NCI-H2081 treated with DMSO at 0.1 percent for 48 hours (cell line): ENCODE results near the gene DUOXA1.

Experiments
- DNase-seq: peaks from one replicate; lab custom pipeline; 2025; lab: John Stamatoyannopoulos, UW

The DUOXA1 gene

DNA sequence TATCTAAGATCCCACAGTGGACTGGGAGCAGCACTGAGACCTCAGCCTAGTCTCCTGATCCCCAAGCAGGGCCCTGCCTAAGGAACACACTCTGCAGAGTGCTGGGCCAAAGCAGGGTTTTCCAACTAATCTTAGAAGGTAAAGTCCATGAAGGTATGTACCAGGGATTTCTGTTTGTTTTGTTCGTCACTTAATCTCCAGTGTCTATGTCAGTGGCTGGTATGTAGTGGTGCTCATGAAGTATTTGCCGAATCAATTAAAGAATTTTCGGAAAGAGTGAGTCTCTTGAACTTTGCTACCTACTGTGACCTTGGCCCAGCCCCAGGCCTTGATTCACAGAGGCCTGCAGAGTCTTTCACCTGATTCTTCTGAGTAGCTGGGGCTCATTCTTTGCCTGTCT lies 1.8 kb upstream of the DUOXA1 start:
- DNase-seq = no peak

DNA sequence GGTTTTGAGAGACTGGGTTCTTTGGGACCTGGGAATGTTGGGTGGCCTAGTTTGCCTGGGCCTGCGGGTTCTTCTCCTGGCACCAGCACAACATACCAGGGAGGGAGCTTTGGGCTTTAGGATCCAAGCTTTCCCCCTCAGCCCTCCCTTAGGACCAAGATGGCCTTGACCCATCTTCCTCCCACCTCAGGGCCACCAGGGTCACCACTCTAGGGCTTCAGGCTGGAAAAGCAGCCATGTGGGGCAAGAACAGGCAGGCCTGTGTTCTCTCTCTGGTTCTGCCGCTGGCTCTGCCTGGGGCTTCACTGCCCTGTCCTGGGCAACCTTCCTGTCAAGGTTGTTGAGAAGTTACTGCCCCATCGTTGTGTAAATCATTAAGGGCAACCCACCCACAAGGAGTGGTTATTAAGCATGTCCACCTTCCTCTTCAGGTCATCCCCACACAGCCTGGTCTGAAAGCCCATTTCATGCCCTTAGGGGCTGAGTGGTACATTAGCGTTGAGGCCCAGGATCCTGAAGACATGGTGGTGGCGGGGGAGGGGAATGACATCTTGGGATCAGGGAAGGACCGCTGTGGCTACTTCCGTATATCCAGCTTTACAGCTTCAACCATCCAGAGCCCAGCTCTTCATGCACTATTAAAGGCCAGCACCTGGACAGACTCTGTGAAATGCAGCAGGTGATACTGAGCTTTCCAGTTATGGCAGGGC lies 767 bp upstream of the DUOXA1 start:
- no peak for DNase-seq

DNA sequence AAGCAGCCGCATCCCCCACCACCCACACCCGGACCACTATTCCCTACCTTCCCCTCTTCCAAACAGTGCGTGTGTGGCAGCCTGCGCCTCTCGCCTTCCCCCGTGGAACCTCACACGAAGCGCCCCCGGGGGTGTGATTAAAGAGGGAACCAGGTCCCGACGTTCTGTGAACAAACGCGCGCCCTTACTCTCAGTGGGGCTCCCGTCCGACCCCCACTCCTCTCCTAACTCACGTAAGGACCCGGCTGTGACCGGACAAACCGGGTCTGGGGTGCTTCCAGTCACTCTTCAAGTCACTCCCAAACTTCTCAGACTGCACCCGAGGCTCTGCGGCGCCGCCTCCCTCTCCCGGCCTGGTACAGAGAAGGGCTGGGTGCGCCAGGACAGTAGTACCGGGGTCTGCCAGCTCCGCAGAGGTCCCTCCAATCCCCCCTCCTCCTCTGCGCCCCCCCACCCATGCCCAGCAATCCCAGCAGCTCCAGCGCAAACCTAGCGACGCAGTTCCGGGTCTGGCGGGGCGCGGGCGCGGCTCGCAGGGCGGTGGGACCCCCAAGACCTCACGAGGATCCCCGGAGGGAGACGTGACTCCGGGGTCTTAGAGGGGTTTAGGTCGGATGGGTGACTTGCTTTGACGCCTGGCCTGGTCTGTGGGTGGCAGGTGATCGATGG lies 574 bp downstream of the DUOXA1 start:
- no peak for DNase-seq

DNA sequence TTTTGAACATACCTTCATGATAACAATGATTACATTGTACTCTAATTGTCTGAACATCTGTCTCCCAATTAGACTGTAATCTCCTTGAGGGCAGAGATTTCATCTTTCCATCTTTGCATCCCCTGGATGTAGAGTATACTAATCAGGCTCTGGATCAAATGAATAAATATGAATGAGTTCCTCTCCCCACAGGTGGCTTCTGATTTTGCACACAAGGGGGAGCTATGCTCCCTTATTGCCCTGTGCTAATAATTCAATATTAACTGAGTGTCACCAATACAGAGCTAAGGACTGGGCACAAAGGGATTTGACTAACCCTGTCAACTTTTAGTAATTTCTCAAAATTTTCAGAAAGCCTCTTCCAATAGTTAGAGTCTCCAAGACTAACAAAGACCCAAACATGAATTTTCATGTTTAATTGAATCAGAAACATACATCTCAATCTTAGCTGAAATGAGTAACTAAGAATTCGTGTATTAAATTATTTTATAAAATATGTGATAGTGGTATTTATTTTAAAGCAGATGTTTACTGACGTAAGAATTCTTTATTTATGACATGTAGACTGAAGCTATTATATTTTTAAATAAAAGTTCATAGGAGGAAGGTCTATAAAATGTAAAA lies 3.0 kb downstream of the DUOXA1 start:
- DNase-seq = no peak

DNA sequence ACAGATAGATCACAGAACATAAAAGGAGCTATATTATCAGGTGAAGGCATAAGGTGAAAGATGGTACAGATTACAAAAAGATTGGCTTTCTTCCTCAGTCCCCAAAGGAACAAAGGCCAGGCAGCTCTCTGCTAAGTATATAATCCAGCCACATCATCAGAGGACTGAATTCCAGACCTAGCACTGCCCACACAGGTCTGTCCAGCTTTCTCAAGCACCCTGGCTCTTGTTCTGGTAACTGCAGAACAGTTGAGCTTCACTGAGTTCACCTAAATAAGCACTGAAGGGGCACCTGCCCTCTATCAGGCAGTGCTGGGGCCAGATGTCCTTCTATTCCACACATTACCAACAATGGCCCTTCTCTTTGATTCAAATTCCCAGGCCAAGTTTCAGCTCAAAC lies 6.3 kb downstream of the DUOXA1 start:
- DNase-seq = no peak

DNA sequence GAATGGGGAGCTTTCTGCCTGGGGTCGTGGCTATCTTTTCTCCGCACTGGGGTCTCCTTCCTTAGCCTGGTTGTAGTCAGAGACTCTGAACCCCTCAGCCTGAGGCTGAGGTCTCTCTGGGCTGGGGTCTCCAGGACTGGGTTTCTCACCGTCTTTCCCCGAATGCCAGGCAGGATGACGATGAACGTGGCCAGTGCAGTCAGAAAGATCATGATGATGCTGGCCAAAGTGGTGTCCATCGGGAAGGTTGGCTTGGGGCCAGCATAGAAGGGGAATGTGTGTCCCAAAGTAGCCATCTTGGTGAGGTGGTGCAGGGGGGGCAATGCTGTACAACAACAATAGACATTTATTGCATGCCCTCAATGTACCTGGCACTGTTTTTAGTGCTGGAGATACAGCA lies 7.0 kb downstream of the DUOXA1 start:
- no peak for DNase-seq

DNA sequence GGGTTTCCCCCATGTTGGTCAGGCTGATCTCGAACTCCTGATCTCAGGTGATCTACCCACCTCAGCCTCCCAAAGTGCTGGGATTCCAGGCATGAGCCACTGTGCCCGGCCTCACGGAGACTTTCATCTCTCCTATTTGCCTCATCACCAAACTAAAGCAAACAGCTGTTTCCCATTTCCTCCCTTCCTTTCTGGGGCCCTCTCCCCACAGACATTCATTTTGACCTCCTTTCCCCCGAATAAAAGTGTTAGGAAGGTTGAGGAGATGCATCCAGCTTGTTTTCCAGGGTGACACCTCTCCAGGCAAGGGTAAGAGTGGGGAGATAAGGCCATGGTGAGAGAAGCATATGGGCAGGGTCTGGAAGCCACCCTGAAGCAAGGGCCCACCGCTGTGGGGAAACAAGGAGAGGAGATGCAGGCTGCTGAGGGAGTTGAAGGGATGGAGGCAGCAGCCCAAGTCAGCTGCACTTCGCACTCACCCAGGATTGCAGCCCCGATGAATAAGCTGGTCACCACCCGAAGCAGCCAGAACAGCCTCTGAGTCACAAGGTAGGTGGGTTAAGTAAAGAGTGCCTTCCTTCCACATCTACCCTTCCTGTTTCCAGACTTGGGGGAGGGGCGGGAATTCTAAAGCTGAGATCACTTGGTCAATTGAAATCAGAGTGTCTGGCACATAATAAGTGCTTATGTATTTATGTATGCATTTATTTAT lies 7.8 kb downstream of the DUOXA1 start:
- no peak for DNase-seq

DNA sequence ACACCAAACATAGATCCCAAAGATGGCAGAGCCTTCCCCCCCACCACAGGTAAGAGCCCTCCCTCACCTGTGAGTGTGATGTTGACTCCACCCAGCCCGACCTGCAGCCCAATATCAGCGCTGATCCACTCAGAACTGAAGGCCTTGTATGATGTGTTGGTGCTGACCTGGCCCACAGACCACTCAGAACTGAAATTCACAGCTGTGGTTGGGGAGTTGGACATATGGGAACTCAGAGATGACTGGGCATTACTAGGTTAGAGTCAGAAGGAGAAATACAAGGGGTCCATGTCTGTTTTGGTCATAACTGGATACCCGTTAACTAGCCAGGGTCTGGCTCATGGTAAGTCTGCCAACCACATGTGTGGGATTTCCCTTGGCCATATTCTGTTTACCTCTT lies 8.7 kb downstream of the DUOXA1 start:
- DNase-seq = no peak

DNA sequence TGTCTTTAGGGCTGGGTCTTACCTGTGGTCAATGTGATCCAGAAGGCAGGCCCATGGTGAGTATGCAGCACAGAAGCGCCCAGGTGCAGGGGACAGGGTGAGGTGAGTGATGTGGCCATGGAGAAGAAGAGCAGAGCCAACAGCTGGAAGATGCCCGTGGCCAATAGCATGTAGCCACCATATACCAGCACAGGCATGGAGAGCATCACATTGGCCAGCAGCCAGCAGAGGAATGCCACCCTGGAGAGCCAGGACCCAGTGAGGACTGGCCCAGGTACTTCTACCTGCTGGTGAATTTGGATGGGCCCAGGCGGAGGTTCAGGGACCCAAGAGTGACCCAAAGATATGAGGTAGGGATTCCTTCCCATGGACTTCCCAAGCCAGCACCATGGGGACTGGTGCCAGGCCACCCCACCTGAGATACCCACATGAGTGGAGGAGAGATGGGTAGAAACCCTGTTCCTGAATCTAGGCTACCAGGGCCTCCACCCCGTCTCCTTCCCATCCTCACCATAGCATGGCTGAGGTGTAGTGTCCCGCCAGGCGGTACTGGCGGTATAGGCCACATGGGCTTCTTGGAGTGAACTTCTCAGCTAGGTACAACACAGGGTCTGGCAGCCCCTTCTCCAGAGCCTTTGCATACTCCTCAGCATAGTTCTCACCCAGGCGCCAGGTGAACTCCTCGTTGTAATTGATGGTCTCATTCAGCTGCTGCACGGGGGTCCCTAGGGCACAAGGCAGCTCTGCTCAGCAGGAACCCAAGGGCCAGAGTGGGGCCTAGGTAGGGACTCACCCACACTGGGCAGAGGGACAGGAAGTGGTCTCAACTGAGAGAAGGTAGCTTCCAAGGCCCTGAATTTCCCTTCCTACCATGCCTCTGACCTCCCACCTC lies 9.4 kb downstream of the DUOXA1 start:
- DNase-seq = no peak

DNA sequence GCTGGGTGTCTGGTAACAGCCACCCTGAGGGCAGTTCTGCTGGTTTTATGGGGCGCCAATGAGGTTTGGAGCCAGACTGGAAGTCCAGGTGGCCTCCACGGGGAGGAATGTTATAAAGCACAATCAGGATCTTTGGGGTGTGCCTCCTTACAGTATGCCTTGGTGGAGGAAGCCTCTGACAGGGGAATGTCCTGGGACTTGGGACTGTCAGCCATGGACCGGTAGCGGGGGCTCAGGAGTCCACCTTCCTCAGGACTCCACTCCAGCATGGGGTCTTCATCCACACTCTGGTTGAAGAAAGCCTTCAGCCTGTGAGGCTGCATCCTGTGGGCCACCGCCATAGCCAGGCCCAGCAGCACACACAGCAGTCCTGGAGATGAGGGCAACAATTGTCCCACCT lies 10.7 kb downstream of the DUOXA1 start:
- no peak for DNase-seq

DNA sequence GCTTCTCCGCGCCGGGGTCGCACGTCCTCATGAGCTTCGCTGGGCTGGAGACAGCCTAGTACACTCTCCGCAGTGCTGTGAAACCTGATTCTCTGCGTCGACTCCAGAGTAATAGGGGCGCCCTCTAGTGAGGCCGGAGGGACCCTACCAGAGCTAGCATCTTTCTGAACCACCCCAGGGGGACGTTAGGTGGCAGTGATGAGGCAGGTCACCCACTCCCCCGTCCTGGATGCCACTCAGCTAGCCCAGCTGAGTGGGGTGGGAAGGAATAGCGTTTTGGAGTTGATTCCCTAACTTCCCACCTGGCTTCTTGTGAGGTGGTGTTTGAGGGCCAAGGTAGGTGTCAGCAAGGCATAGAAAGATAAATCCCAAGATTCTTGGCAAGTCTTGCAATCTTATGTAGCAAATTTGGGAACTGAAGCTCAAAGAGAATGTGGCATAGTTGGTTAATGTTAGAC lies 11.5 kb downstream of the DUOXA1 start:
- DNase-seq = peak; percentile 73

DNA sequence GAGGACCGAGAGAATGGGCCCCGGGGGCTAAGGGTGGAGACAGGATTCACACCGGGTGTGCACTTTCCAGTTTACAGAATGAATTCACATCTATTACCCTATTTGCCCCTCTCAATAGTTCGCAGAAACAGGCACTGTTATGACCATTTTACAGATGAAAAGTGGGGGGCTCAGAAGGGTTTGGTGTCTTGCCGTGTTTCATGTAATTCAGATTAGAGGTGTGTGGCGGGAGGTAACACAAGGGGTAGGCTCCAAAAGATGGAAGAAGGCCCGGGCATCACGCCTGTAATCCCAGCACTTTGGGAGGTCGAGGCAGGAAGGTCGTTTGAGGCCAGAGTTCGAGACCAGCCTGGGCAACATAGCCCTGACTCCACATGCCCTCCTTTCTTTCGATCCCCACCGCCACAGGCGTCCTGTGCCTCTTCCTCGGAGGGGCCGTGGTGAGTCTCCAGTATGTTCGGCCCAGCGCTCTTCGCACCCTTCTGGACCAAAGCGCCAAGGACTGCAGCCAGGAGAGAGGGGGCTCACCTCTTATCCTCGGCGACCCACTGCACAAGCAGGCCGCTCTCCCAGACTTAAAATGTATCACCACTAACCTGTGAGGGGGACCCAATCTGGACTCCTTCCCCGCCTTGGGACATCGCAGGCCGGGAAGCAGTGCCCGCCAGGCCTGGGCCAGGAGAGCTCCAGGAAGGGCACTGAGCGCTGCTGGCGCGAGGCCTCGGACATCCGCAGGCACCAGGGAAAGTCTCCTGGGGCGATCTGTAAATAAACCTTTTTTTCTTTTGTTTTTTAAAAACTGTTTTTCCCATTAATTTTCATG lies 12.2 kb downstream of the DUOXA1 start:
- DNase-seq = no peak

DNA sequence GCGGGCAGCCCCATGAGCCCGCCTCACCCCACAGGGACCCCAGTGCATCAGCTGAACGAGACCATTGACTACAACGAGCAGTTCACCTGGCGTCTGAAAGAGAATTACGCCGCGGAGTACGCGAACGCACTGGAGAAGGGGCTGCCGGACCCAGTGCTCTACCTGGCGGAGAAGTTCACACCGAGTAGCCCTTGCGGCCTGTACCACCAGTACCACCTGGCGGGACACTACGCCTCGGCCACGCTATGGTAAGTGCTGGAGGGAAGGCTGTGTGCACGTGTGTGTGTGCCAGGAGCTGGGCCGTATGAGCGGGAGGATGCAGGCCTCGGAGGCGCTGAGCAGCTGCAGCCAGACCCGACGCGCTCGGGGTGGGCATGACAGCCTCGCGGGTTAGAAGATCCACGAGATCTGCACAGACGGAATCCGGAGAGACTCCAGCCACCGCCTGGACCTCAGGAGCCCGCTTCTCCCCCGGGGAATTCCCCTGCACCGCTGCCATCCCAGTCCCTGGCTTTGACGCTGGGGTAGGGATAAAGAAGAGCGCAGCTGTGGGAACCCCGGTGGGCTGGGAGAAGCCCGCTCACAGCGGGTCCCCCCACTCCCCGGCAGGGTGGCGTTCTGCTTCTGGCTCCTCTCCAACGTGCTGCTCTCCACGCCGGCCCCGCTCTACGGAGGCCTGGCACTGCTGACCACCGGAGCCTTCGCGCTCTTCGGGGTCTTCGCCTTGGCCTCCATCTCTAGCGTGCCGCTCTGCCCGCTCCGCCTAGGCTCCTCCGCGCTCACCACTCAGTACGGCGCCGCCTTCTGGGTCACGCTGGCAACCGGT lies 13.0 kb downstream of the DUOXA1 start:
- DNase-seq = no peak

DNA sequence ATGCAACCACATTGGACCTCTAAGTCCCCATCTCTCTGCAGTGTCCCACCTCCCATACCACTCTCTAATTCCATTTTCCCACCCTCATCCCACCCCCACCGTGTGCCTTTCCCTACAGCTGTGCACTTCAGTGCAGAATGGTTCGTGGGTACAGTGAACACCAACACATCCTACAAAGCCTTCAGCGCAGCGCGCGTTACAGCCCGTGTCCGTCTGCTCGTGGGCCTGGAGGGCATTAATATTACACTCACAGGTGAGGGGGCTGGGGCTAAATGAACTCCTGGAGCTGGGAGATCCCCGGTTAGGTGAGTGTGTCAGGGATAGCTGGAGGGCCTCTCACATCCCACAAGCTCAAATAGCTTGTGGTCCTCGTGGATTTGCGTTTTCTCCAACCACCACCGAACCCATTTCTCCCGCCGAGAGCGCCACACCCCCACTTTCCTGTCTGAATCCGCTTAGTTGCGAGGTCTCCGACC lies 13.6 kb downstream of the DUOXA1 start:
- no peak for DNase-seq

DNA sequence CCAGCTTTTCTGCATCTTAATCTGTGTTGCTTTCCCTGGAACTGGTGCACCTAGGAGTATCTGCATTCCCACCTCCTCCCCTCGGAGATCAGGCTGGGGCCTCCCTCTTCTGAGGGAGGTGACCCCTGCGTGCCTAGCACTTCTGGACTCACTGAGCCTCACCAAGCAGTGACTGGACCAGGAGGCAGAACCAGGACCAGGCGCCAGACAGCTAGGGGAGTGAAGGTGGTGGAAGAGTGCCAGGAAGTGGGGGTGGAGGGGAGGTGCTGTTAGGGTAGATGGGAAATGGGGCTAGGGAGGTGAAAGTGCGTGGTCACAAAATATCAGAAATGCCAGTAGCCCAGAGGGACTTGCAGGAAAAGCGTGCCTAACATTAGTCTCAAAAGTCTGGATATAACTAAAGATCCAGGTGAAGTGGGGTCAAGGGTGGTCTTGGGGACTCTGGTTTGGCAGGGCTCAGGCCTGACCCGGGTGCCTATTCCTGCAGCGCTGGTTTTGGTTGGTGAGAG lies 14.3 kb downstream of the DUOXA1 start:
- DNase-seq = no peak

DNA sequence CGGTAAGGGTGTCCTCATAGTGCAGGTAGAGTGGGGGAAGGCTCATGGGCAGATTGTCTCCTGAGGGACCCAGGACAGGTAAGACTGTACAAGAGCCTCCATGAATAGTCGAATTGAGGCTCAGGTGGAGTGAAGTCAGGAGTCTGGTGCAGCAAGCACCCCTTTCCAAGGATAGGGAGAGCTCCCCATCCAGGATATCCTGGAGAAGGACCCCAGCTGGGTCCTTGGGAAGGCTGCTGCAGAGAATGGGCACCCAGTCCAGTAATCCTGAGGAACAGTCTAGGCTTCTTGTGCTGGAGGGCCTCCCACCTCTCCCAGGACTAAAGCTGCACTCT lies 15.0 kb downstream of the DUOXA1 start:
- DNase-seq = no peak

DNA sequence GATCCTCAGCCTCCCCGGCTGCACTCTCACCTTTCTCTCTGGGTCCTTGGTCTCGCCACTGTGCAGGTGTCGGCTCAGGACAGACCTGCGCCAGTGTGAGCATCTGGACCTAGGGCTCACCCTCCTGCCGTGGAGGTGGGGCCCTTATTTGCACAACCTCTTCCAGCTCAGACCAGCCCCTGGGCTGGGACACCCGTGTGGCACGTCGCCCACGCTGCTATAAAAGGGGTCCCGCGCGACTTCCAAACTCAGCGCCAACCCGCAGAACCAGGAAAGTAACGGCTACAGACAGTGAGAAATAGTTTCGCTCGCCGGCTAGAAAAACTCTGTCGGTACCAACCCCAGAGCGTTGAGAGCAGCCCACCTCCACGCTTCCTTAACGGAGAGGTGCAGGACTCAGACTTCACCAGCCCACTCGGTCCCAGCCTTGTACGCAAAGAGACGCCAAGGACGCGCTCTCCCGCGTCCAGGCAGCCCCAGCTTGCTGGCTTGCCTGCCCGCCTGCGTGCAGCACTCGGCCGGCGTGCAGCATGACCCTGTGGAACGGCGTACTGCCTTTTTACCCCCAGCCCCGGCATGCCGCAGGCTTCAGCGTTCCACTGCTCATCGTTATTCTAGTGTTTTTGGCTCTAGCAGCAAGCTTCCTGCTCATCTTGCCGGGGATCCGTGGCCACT lies 15.5 kb downstream of the DUOXA1 start, which contains the start of the genes DUOX2 and DUOXA2:
TSS of gene DUOX2 (minus strand) at position 97 of the 675 bp plus-strand sequence. CDS start 761 bp downstream, outside the sequence.
TSS of gene DUOXA2 (plus strand) at position 251 of the 675 bp plus-strand sequence. CDS start at position 531, 280 bp downstream.
- DNase-seq = no peak

DNA sequence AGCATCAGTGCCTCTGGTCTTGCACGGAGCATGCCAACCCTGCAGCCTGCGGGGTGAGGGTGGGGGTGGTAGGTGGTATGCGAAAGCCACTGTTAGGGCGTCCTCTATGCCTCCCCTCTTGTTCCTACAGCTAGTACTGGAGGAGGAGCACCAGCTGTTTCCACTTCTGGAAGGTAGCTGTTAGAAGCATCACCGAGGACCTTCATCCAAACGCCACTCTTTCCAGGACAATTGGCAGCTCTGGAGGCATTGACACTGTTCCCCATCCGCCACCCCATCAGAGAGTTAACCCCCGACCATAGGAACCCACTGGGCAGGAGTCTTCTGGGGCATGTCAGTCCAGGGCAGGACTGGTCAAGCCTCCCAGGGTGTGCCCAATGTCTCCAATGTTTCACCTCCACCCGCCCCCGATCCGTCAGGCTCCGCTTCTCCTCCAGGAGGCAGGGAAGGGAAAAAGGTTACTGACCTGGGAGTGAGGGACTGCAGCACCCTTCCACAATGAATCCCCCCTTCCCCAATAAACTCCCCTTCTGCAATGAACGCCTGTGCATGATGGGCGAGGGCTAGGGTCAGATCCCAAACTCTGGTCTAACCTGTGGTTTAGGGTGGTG lies 16.2 kb downstream of the DUOXA1 start:
- no peak for DNase-seq
